GM10248 (cell line): Measurements from ENCODE around the gene MYL7.
"Not testable (repeated sequence)": the region's sequence is repeated elsewhere in the genome, so short reads cannot be mapped to it uniquely, and the experiment has no call there.

Experiments
- CTCF ChIA-PET: fragments of 300-600 bp; sonication (Branson Sonifier 250); formaldehyde crosslinking; extraction: SDS; loops from one replicate; lab custom pipeline; 2021; ENCODE audit warnings: antibody characterized with exemption; lab: Yijun Ruan, JAX
- POLR2A ChIA-PET: fragments of 350-650 bp; sonication (Branson Sonifier 250); formaldehyde crosslinking; extraction: SDS; loops from one replicate; lab custom pipeline; 2020; ENCODE audit warnings: antibody characterized with exemption; lab: Yijun Ruan, JAX
- DNase-seq: peaks from one replicate; pipeline ENCODE4 v3.0.0; 2012; ENCODE audit errors: extremely low spot score
- TF ChIP-seq, protein P1 (sequence below): IDR thresholded peaks from 2 replicates; pipeline ENCODE4 v1.5.1; 2012; ENCODE audit warnings: mild to moderate bottlenecking, low read depth; ENCODE audit errors: extremely low read depth, missing control alignments, control extremely low read depth

Gene MYL7

DNA sequence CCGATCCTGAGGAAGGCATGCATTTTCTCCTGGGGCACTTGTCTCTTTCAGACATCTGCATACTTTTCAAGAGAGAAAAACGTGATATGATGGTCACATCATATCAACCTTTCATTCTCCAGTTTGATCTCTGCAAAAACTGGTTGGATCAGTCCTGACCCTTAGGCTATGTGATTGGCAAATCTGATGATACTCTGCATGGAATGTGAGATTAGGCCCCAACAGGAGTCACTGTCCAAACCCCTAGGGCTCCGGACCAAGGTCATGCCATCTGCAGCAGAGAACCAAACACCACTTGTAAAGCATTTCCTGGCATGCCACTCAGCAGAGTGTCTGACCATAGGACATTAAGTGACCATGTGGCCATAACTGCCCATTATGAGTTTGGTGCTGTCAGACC, 39.5 kb upstream of the MYL7 start:
- TF ChIP-seq, protein P1, sequence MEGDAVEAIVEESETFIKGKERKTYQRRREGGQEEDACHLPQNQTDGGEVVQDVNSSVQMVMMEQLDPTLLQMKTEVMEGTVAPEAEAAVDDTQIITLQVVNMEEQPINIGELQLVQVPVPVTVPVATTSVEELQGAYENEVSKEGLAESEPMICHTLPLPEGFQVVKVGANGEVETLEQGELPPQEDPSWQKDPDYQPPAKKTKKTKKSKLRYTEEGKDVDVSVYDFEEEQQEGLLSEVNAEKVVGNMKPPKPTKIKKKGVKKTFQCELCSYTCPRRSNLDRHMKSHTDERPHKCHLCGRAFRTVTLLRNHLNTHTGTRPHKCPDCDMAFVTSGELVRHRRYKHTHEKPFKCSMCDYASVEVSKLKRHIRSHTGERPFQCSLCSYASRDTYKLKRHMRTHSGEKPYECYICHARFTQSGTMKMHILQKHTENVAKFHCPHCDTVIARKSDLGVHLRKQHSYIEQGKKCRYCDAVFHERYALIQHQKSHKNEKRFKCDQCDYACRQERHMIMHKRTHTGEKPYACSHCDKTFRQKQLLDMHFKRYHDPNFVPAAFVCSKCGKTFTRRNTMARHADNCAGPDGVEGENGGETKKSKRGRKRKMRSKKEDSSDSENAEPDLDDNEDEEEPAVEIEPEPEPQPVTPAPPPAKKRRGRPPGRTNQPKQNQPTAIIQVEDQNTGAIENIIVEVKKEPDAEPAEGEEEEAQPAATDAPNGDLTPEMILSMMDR = no peak
- CTCF ChIA-PET = interaction anchor here (1.1 to 1.3 kb wide), 2 partner anchors 15 to 30 kb away, joined by 4 read pairs; no protein-coding TSS in a partner anchor
- DNase-seq = no peak
- POLR2A ChIA-PET = no interaction called here

DNA sequence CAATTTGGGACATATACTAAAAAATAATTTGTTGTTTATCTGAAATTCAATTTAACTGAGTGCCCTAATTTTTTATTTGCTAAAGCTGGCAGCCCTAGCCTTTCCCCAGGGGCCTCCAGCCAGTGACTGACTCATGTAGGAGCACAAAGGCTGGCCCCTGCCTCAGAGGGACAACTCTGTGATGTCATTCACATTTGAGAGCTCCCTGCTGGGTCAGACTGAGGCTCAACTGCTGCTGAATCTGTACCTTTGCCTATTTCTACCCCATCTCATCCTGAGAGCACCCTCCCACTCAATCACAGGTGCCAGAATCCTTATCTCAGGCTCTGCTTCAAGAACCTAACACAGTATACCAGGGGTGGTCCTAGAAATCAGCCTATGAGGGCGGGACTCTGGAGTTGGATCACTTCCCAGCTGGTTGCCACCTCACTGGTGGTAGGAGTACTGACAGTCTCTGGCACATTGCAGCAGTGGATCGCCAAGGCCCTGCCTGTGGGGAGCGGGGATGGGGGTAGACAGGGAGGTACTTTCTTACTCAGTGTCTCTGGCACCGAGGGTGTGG, 36.5 kb upstream of the MYL7 start:
- CTCF ChIA-PET = no interaction called here
- POLR2A ChIA-PET = no interaction called here
- TF ChIP-seq, protein P1 = no peak
- DNase-seq = no peak

DNA sequence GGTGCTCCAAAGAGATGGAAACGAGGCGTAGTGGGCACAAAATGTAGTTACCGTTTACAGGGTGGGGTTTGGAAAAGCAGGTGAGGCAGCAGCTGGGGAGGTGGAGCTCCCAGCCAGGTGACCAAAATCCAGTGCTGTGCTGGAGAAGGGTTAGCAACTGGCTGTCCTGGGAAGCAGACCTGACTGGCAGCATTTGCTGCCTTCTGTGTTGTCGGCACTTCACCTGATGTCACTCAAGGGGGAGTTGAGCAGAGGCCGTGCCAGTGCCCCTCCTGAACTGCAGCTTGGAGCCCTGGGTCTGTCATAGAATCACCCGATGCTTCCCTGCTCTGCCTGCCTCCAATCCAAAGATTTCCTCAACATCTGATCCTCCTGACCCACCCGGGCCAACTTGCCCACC, 35.4 kb upstream of the MYL7 start:
- POLR2A ChIA-PET = no interaction called here
- CTCF ChIA-PET = interaction anchor here (0.9 to 1.5 kb wide), 2 partner anchors 10 to 13 kb away, joined by 4 read pairs; partner anchors contain the start of gene GCK
- TF ChIP-seq, protein P1 = no peak
- no peak for DNase-seq

GRCh38 chr7:44175730-44176129, 34.6 kb upstream of the MYL7 start:
- DNase-seq = no peak
- POLR2A ChIA-PET = no interaction called here
- TF ChIP-seq, protein P1 = no peak
- CTCF ChIA-PET = interaction anchor here (0.9 to 1.5 kb wide), 2 partner anchors 11 to 14 kb away, joined by 4 read pairs; partner anchors contain the start of gene GCK

- CTCF ChIA-PET, DNase-seq, POLR2A ChIA-PET: not testable (repeated sequence)
These were observed 33.5 kb upstream of the MYL7 start for GRCh38 chr7:44174694-44174948.

DNA sequence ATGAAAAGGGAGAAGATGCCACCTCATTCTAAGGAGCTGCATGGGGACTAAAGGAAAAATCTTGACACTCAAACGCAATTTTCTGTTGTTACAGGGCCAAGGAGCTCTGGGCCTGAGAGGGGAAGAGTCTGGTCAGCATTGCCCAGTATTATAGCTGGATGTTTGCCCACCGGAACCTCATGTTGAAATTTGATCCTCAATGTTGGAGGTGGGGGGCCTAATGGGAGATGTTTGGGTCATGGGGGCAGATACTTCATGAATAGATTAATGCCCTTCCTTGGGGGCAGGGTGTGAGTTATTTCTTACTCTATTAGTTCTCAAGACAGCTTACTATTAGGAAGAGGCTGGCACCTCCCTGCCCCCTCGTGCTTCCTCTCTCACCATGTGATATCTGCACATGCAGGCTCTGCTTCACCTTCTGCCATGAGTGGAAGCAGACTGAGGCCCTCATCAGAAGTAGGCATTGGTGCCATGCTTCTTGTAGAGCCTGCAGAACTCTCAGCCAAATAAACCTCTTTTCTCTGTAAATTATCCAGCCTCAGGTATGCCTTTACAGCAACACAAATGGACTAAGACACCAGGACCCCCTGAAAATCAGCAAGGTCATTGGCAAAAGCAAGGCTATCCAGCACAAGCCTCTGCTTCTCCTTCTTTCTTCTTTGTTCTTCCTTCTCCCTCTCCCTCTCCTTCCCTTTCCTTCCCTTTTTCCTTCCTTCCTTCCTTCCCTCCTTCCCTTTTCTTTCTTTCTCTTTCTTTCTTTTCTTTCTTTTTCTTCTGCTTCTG, 33.0 kb upstream of the MYL7 start:
- no peak for DNase-seq
- POLR2A ChIA-PET = no interaction called here
- TF ChIP-seq, protein P1 = no peak
- CTCF ChIA-PET = interaction anchor here (1.1 kb wide), 1 partner anchor 9 kb away, joined by 4 read pairs; no protein-coding TSS in a partner anchor

- ChIA-PET CTCF (interaction anchor here (1.1 to 1.3 kb wide), 2 partner anchors 8 to 68 kb away, joined by 3 to 4 read pairs; no protein-coding TSS in a partner anchor), POLR2A (no interaction called here)
- TF ChIP-seq, protein P1 = no peak
- no peak for DNase-seq
These were observed 31.8 kb upstream of the MYL7 start for GRCh38 chr7:44172803-44173424.
